Activated effector memory CD4-positive, alpha-beta T cell treated with Interleukin-2 at 50 U/mL for 16 hours (primary cell): ENCODE measurements around the gene HMCN2.

Experiments used
- DNase-seq: peaks from one replicate; pipeline ENCODE4 v3.0.0-alpha.2; 2020

Gene HMCN2

GRCh38 chr9:130290291-130291181 is 25.0 kb downstream of the HMCN2 start:
- DNase-seq, result no peak

GRCh38 chr9:130291474-130291873 is 25.9 kb downstream of the HMCN2 start:
- DNase-seq, result no peak

- DNase-seq, result no peak
These were observed 26.5 kb downstream of the HMCN2 start for GRCh38 chr9:130292106-130292505.

GRCh38 chr9:130294664-130295063 is 29.1 kb downstream of the HMCN2 start:
- DNase-seq, result no peak

GRCh38 chr9:130295431-130295830 is 29.9 kb downstream of the HMCN2 start:
- no peak for DNase-seq

- DNase-seq, result no peak
These were observed 30.6 kb downstream of the HMCN2 start for GRCh38 chr9:130295945-130296782.

- DNase-seq, result no peak
These were observed 31.2 kb downstream of the HMCN2 start for GRCh38 chr9:130296783-130297055.

GRCh38 chr9:130297371-130297770 is 31.8 kb downstream of the HMCN2 start:
- no peak for DNase-seq

- no peak for DNase-seq
These were observed 33.2 kb downstream of the HMCN2 start for GRCh38 chr9:130298662-130299279.

GRCh38 chr9:130299785-130300615 is 34.4 kb downstream of the HMCN2 start:
- DNase-seq, result no peak

GRCh38 chr9:130300739-130301138 is 35.2 kb downstream of the HMCN2 start:
- no peak for DNase-seq

- no peak for DNase-seq
These were observed 36.1 kb downstream of the HMCN2 start for GRCh38 chr9:130301483-130302286.

GRCh38 chr9:130302785-130303612 is 37.4 kb downstream of the HMCN2 start:
- DNase-seq, result no peak

- no peak for DNase-seq
These were observed 38.1 kb downstream of the HMCN2 start for GRCh38 chr9:130303613-130304055.

GRCh38 chr9:130304116-130304515 is 38.6 kb downstream of the HMCN2 start:
- DNase-seq, result no peak

GRCh38 chr9:130304643-130305042 is 39.1 kb downstream of the HMCN2 start:
- DNase-seq, result no peak

- no peak for DNase-seq
These were observed 39.8 kb downstream of the HMCN2 start for GRCh38 chr9:130305381-130305780.

- DNase-seq, result no peak
These were observed 41.5 kb downstream of the HMCN2 start for GRCh38 chr9:130306823-130307666.

GRCh38 chr9:130307667-130307943 is 42.0 kb downstream of the HMCN2 start:
- DNase-seq, result no peak

GRCh38 chr9:130308081-130308571 is 42.6 kb downstream of the HMCN2 start:
- no peak for DNase-seq
